Neural progenitor cell (in vitro differentiated cells): ENCODE measurements around the gene UNK.

Experiments used
- CTCF ChIP-seq: fragments of 200-600 bp; sonication (generic); IDR thresholded peaks from 2 replicates; pipeline ENCODE4 v1.5.1; 2017; ENCODE audit warnings: antibody characterized with exemption, mild to moderate bottlenecking
- EZH2 ChIP-seq: fragments of 200-600 bp; sonication (generic); IDR thresholded peaks from 2 replicates; pipeline ENCODE4 v1.6.1; 2017; ENCODE audit warnings: antibody characterized with exemption, mild to moderate bottlenecking, moderate library complexity

GRCh38 chr17:75757086-75757681, 27.4 kb upstream of the UNK start:
- TF ChIP-seq EZH2, result no peak
- no peak for TF ChIP-seq CTCF
